GM12865 (cell line): ENCODE measurements around the gene XRCC1.

Experiments used
- DNase-seq: peaks from one replicate; pipeline ENCODE4 v3.0.0; 2010; ENCODE audit warnings: low read depth
- H3K4me3 ChIP-seq: 2 replicates; pipeline ENCODE4 v1.5.1; 2011; ENCODE audit warnings: mild to moderate bottlenecking, low read depth, low read length, control low read depth
- TF ChIP-seq, protein P1 (sequence below): IDR thresholded peaks from 2 replicates; pipeline ENCODE4 v1.5.1; 2011; ENCODE audit warnings: low read length, control low read depth, low read depth, inconsistent platforms; ENCODE audit not compliant: insufficient read depth; ENCODE audit errors: missing control alignments

The XRCC1 gene, protein sequence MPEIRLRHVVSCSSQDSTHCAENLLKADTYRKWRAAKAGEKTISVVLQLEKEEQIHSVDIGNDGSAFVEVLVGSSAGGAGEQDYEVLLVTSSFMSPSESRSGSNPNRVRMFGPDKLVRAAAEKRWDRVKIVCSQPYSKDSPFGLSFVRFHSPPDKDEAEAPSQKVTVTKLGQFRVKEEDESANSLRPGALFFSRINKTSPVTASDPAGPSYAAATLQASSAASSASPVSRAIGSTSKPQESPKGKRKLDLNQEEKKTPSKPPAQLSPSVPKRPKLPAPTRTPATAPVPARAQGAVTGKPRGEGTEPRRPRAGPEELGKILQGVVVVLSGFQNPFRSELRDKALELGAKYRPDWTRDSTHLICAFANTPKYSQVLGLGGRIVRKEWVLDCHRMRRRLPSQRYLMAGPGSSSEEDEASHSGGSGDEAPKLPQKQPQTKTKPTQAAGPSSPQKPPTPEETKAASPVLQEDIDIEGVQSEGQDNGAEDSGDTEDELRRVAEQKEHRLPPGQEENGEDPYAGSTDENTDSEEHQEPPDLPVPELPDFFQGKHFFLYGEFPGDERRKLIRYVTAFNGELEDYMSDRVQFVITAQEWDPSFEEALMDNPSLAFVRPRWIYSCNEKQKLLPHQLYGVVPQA

DNA sequence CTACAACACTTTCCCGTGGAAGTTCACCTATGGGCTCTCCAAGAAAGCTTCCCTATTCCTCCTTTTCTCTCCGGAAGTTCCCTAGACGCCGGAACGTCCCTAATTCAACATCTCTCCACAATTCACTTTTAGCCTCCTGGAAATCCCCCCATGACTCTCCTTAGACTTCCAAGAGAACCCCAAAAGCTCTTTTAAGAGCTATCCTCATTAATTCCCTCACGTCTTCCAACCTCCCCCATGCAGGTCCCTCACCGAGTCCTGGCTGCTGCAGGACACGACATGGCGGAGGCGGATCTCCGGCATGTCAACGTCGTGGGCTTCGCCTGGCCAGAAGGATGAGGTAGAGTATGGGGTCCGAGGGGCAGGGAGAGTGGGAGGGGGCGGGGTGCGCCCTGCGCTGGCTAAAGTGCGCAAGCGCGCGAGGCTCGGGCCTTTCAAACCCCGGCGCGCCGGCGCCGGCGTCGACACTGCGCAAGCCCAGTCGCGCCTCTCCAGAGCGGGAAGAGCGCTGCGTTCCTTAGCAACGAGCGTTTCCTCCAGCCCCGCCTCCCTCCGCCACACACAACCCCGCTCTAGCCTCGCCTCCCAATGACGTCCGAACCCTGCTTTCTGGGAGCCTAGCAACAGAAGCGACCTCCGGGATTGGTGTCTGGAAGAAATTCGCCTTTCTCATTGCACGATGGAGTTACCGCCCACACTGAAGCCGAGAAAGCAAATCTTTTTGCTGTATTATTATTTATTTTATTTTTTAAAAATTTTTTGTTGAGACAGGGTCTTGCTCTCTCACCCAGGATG is at the start of gene XRCC1, which contains the start of gene PINLYP:
Gene XRCC1 (minus strand): TSS at position 372 of the 795 bp plus-strand sequence. CDS start 69 bp downstream, at position 303.
Gene PINLYP (plus strand): TSS at position 646 of the 795 bp plus-strand sequence. CDS start 1,391 bp downstream, outside the sequence.
- peak within 1 kb of the TSS; percentile 86 for H3K4me3 ChIP-seq
- DNase-seq: peak; percentile 99
- TF ChIP-seq, protein P1, sequence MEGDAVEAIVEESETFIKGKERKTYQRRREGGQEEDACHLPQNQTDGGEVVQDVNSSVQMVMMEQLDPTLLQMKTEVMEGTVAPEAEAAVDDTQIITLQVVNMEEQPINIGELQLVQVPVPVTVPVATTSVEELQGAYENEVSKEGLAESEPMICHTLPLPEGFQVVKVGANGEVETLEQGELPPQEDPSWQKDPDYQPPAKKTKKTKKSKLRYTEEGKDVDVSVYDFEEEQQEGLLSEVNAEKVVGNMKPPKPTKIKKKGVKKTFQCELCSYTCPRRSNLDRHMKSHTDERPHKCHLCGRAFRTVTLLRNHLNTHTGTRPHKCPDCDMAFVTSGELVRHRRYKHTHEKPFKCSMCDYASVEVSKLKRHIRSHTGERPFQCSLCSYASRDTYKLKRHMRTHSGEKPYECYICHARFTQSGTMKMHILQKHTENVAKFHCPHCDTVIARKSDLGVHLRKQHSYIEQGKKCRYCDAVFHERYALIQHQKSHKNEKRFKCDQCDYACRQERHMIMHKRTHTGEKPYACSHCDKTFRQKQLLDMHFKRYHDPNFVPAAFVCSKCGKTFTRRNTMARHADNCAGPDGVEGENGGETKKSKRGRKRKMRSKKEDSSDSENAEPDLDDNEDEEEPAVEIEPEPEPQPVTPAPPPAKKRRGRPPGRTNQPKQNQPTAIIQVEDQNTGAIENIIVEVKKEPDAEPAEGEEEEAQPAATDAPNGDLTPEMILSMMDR: no peak

DNA sequence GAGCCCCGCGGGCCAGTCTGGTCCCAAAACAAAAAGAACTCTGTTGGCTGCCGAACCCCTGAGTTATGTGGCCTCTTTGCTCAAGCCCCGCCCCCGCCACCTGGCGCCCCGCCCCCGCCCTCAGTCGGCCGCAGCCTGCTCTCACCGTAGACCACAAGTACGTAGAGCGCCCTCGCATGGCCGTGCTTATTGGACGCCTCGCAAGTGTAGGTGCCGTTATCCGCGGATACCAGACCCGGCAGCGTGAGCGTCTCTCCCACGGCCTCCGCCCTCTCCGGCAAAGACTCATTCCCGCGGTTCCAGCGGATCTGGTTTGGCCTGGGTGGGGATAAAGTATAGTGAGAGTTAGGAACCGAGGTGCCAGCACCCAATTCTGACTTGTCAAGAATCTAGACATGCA is 49.6 kb upstream of the XRCC1 start:
- H3K4me3 ChIP-seq: no peak overlapping the region
- peak; percentile 82 for DNase-seq
- TF ChIP-seq, protein P1: peak; percentile 34

DNA sequence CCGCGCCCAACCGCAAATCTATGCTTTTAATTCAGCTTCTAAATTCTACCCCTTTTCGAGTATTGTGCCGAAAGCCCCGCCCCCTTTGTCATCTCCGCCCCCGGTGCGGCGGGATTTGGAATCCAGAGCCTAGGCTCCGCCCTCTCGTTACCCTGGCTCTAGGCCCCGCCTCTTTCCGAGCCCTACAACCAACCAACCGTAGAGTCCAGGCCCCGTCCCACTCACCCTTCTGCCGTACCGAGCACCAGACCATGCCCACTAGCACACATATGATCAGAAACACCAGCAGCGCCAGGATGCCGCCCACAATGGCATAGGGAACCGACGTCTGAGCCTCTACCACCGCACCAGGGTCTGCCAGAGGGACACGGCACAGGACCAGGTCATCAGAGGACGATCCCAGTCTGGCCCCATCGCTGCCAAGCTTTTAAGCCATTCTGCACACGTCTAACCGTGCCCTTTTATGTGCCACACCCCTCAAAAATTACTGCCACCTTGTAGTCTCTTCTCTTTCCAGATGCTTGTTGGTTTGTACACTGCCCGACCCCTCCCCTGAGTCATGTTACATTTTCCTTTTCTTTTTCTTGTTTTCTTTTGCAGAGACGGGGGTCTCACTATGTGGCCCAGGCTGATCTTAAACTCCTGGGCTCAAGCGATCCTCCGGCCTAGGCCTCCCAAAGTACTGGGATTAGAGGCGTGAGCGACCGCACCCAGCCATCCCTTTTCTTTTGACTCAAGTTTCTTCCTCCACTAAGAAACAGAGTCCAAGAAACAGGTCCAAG is 48.8 kb upstream of the XRCC1 start:
- H3K4me3 ChIP-seq: no peak overlapping the region
- TF ChIP-seq, protein P1: no peak
- no peak for DNase-seq

DNA sequence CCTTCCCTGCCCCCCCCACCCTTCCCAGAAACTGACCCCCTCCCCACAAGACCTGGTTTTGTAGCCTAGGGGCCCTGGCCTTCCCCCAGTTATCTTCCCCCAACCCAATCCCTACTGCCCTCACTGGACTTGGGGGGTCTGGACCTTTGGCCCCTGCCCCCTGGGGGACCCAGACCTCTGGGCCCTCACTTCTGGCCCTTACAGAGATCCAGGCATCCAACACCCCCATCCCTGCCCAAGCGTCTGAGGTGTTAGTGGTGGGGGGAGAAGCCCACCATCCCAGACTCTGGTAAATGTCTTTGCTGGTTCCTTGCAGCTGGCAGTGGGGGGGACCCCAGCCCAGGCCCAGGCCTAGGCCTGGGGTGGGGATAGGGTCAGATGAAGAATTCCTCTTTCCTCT is 47.6 kb upstream of the XRCC1 start:
- DNase-seq: no peak
- TF ChIP-seq, protein P1: no peak
- H3K4me3 ChIP-seq: no peak overlapping the region

DNA sequence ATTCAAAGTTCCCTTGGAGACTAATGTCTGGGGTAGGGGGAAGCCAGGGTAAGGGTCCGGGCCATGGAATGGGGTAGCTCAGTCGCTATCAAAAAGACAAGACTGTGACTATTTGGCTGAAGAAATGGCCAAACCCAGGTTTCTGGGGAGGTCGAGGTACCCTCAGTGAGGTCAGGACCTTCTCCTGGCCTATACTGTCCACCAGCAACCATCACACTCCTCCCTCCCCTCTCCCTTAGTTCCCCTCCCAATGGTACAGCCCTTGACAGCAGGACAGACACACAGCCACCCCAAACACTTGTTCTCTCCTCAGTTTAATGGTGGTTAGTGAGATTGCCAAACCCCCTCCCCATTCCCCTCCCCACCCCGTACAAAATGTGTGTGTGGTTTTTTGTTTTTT is 46.7 kb upstream of the XRCC1 start:
- TF ChIP-seq, protein P1: no peak
- no peak for DNase-seq

More for the DNA sequence above, 46.7 kb upstream of the XRCC1 start:
- no peak overlapping the region for H3K4me3 ChIP-seq
